ENCODE measurements around the gene LARP1.
"Not testable (repeated sequence)": the region's sequence is repeated elsewhere in the genome, so short reads cannot be mapped to it uniquely, and the experiment has no call there.

LARP1 gene

DNA sequence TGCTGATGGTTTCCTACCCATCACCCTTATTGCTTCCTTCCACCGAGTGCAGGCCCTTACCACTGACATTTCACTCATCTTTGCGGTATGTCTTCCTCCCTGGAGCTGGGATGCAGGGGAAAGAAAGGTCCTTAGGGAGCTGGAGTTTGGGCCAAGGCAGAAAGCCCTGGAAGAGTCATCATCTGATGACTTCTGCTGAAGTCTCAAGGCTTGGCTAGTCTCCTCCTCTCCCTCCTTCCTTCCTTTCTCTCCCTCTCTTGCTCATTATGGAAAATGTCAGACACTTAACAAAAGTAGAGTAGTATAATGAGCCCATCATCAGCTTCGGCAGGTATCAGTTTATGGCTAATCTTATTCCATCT, 40.0 kb downstream of the LARP1 start:
- no peak for DNase-seq

DNA sequence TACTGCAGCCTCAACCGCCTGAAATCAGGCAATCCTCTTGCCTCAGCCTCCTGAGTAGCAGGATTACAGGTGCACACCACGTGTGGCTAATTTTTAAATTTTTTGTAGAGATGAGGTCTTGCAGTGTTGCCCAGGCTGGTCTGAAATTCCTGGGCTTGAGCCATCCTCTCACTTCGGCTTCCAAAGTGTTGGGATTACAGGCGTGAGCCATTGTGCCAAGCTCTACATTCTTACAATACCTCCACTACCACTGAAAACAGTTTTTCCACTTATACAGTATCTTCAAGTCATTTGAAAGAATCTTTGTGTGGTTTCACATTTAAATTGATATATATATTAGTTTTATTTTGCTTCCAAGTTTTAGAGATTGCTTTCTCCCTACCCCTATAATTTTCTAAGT, 42.6 kb downstream of the LARP1 start:
- DNase-seq: no peak

DNA sequence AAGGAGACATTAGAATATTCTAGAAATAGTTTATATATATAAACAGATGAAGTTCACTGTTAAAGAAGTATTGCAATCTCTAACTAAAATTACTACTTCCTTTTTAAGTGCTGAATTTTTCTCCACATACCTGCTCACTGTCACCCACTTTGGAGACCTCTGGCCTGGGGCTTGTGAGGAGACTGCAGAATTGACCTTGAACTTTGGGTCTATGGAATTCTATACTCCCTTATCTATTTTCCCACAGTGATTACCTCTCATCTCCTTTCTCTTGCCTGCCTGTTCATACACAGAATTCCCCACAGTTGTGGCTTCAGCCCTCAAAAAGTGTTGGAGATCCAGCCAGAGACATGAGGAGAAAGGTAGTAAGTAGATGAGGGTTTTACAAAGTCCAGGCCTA, 45.4 kb downstream of the LARP1 start:
- no peak for DNase-seq

DNA sequence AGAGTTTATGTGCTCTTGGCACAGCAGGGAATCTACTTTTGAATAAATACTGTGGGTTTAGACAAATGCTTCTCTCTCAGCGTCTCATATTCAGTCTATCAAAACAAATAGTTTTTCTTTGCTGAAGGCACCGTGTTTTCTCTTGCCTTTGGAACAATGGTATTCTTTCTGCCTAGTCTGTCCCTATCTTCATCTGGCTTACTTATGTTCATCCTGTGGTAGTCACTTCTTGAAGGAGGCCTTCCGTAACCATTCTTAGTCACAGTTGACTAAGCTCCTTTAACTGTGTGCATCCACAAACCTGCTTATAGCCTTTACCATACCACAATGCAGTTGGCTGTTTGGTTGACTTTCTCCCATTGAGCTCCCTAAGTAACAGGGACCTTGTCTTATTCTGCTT, 45.9 kb downstream of the LARP1 start:
- no peak for DNase-seq

DNA sequence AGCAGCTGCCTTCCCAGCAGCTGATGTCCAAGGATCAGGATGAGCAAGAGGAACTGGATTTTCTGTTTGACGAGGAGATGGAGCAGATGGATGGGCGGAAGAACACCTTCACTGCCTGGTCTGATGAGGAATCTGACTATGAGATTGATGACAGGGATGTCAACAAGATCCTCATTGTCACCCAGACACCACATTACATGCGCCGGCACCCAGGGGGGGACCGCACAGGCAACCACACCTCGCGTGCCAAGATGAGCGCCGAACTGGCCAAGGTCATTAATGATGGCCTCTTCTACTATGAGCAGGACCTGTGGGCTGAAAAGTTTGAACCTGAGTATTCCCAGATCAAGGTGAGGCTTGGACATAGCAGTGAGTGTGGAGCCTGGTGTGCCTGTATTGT, 46.9 kb downstream of the LARP1 start:
- no peak for DNase-seq

DNA sequence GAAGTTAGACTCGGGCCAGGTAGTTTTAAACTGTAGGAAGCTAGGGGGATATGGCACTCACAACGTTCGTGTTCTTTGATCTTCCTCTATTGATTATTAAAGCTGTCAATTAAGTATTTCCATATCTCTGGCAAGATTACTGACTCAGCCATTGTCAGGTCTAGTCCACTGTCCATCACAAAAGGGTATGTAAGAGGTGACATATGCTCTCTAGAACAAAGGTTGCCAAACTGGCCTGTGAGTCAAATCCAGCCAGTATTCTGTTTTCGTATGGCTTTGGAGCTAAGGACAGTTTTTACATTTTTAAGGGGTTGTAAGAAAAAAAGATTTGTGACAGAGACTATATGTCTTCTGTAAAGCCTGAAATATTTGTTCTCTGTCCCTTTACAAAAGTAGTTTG, 51.0 kb downstream of the LARP1 start:
- no peak for DNase-seq

DNA sequence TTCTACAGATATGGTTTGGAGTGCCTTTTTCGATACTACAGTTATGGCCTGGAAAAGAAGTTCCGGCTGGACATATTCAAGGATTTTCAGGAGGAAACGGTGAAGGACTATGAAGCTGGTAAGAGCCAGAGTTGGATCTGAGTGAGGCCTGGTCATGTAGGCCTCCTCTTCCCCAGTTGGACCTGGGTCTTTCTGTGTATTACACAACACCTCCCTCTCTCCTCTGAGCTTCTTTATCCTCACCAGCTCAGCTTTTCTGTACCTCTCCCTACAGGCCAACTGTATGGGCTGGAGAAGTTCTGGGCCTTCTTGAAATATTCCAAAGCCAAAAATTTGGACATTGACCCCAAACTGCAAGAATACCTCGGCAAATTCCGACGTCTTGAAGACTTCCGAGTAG, 56.1 kb downstream of the LARP1 start:
- DNase-seq: no peak

DNA sequence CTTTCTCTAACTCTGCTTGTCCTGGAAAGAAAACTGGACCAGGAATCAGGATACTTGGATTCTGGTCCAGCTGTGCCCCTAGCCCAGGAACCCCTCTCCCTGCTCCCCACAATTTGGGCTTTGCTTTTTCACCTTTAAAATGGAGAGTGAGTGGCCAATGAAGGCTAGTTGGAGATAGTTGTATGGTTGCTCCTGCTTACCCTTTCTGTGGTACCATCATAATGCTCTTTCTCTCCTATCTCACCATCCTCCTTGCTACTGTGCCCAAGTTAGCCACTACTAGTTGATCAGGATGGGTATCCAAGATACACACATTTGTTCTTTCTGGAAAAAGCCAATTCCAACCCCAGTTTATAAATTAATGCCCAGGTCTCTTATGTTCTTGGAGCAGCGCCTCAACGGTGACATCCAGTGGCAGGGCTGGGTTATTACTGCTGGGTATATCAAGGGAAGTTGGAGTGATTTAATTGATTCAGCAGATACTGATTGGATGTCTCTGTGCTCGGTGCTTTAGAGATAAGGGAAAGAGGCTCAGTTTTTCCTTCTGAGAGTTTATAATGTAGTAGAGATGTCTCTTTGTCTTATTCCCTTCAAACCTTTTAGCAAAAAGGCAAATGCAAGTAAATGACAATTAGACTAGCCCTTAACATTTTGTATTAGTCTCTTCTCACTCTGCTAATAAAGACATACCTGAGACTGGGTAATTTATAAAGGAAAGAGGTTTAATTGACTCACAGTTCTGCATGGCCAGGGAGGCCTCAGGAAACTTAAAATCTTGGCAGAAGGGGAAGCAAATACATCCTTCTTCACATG, 56.7 kb downstream of the LARP1 start:
- DNase-seq: peak; percentile 9 to 65 (median 16)

DNA sequence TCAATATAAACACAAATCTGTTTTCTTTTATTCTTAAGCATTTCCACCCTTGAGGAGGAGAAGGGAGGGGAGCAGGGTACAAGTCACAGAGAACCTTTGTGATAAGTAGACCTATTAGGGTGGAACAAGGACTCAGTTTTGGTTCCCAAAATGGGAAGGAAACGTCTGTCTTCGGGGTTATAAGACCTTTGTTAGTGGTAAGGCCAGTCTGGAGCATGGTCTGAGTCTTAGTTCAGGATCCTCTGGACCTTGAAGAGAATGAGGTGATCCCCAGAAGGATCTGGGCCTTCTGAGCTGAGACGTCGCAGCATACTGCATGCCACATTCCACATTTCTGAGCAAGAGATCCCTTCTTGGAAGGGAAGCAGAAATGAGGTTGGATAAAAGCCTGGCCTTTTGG, 58.0 kb downstream of the LARP1 start:
- DNase-seq: no peak

DNA sequence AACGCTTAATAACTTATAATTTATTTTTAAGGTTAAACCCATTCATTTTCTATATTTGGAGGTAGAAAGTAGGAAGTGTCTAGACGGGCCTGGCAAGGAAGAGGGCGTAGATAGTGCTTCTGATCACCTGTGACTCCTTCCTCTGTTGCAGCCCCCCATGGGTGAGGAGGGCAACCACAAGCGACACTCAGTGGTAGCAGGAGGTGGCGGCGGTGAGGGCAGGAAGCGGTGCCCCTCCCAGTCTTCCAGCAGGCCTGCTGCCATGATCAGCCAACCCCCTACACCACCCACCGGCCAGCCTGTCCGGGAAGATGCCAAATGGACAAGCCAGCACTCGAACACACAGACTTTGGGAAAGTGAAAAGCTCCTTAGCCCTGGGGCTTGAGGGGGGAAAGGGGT, 58.6 kb downstream of the LARP1 start:
- DNase-seq: no peak

DNA sequence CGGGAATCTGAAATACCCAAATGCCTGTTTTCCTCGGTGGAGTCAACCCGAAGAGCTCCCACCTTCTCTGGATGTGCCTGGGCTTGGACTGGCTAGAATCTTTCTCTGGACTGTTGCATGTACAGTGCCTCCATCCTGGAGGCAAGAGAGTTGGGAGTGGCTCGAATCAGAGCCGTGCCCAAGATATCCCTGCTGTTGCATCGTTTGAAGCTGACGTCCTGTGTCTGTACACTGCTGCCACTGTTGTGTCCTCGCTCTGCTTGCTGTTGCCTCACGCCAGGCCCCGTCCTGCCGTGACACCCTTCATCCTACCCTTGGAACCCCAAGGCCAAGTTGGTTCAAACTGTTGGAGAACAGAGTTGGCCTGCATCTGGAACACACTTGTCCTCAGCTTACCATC, 59.8 kb downstream of the LARP1 start:
- DNase-seq: no peak

DNA sequence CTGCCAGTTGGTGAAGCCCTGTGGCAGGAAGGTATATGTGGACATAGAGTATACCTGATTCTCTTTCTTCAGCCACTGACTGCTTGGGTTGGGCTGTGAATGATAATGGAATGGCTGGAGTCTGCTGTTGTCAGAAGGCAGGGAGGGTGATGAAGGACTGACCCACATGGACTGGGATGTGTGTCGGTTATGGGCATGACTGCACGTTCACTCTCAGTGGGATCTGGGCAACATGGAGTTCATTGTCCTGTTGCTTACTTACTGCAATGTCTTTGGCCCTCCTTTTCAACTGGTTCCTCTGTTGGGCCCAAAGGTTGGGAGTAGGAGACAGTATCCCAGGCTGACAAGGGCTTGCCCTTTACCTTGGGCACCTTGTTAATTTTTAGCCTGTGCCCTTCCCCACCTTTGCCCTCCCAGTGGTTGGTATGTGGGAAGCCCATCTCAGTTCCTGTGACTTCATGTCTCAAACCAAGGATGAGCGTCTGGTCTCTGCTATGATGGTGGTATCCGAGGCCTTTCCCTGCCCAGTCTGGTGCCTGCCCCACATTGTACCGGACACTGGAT, 60.6 kb downstream of the LARP1 start:
- no peak for DNase-seq

DNA sequence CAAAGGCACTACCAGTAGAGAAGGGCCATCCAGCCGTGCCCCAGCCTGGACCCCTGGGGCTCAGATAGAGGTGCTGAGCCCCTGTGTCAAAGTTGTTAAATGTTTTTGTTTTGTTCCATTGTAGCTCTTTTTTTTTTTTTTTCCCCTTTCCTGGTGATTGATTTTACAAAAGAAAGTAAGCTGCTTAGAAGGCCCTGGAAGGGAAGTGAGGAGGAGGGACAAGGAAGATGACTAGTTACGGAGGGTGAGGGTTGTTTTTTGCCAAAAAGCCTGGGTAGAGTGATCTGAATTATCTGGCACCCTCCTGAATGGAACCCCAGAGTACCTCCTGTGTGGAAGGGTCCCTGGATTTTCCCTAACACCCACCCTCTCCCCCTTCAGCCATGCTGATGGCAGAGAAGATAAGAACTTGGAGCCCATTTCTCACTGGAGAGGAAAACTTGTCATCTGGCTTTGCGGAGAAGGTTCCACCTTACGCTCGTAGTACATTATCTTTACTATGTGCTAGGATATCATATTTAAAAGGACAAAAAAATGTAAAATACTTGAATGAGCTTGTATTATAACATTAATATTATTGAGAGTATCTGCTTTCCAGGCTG, 61.8 kb downstream of the LARP1 start:
- DNase-seq: no peak

DNA sequence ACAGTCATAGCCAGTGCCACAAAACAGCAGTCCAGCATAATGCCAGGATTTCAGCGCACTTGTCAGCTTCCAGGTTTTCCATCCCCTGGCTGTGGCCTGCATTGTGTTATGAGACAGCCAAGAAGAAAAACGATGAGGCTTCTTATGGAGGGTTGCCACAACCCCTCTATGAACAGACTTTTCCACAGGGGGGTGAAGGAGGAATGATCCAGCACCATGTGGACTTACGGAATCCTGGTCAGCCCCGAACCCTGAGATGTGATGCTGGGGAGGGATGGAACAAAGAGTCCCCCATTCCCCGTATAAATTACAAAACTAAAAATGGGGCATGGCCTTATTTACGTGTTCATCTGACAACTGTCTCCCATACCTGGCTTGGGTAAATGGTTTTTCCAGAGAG, 62.6 kb downstream of the LARP1 start:
- DNase-seq: no peak

DNA sequence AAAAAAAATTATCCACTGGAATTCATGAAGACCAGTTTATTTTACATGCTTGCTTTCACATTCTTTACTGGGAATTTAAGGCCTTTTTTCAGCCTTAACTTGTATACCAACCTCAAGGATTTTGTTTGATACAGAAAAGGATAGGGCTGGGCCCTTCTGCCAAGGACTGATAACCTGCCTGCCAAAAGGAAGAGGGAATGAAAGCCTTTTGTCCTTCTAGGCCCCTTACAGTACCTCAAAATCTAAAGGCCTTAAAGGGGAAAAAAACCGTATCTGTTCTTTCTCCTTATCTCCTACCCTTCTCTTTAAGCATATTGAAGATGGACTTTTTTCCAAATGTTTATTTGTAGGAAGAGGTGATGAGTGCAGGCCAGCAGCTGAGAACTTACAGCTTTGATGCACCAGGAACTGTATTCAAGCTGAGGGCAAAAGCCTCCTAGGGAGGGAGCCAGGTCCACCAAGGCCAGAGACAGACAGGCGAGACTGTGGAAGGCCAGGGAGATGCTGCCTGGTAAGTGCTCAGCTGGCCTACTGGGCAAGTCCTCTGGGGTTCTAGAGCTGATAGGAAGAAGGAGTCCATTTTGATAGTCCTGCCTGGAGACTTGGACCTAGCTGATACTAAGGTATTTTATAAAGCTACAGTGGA, 63.4 kb downstream of the LARP1 start:
- no peak for DNase-seq

DNA sequence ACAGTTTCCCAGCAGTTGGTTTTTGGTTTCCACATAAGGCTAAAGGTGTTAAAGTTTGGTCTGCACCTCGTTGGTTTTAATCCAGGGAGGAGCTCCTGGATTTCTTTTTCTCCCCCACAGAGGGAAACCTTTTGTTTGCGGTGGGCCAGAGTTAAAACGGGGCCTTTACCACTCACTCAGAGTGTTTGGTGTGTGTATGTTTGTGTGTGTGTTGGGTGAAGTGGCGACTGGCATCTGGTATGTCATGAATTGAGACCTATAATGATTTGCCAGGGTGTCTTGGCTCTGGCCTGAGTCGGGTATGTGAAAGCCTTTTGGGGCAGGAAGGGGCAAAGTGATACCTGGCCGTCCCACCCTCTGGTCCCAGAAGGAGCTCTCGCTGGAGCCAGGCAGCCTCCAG, 64.4 kb downstream of the LARP1 start:
- DNase-seq: no peak

DNA sequence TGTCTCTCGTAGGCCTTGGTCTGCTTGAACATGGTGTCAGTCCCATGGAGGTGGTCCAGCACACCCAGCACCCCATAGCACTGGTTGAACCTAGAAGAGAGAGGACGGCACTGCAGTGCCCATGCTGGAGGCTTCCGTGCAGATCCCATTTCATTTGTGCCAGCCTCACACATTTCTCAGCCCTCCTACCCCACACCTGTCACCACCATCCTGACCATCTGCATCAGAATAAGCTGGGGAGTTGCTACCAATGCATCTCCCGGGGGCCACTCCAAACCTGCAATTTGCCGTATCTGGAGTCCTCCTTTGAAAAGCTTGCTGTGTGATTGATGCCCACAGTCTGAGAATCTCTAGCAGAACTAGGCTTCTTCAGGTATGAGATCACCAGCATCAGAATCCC, 65.2 kb downstream of the LARP1 start:
- no peak for DNase-seq

DNA sequence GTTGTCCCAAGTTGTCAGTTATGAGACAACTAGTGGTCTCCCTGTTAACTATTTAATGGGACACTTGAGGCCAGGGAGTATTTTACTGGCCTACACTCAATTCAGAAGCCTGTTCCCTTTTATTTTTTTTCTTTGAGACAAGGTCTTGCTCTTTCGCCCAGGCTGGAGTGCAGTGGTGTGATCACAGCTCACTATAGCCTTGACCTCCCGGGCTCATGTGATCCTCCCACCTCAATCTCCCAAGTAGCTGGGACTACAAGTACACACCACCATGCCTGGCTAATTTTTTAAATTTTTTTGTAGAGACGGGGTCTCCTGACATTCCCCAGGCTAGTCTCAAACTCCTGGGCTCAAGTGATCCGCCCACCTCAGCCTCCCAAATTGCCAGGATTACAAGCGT, 67.7 kb downstream of the LARP1 start:
- not testable (repeated sequence) for DNase-seq

DNA sequence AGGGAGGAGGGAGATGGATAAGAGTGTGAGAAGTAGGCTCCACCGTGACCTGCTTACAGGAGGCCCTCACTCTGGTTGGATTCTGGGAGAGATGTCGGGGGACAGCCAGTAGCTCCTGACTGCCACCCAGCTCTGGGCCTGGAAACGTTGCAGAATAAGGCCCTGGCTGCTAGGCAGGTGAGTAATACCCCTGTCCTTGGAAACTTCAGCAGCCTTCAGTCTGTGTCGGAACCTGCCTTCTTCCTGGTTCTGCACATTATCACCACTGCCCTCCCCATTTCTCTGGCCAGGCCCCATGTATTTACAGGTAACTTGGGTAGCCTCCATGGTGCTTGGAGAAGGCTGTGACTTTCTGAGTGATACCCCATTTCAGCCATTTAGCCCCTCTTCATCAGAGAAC, 68.4 kb downstream of the LARP1 start:
- DNase-seq: no peak

DNA sequence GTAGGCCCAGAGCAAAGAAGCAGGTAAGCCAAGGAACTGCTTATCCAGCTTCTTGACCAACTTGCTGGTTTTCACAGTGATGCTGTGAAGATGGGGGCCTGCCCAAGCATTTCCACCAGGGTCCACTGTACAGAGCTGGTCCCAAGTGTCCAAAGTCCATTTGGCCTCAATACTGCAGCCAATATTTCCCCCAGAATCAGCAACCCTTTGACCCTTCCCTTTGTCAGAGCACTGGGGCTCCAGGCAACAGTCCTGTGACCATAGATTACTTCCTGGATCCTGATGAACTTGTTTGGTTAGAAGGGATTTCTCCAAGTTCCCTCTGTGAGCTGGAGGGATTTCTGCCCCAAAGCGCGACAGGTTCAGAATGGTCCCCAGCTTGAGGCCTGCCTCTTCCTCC, 68.9 kb downstream of the LARP1 start:
- no peak for DNase-seq

DNA sequence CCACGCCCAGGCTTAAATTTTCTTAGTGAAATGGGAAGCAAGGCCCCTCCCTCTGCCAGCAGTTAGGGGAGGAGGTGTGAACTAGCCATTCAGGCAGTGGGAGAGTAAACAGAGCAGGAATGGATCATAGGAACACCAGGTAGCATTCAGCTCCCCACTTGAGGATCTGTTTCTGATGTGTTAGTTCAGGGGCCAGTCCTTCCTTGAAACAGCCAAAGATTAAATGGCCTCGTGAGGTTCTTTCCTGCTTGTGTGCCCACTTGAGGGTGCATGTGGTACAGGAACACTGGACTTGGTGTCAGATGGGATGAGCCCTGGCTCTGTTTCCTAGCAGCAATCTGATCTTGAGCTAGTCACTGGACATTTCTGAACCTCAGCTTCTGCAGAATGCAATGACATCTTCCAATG, 74.0 kb downstream of the LARP1 start:
- DNase-seq: peak in 1 of 3 experiments; percentile 48

DNA sequence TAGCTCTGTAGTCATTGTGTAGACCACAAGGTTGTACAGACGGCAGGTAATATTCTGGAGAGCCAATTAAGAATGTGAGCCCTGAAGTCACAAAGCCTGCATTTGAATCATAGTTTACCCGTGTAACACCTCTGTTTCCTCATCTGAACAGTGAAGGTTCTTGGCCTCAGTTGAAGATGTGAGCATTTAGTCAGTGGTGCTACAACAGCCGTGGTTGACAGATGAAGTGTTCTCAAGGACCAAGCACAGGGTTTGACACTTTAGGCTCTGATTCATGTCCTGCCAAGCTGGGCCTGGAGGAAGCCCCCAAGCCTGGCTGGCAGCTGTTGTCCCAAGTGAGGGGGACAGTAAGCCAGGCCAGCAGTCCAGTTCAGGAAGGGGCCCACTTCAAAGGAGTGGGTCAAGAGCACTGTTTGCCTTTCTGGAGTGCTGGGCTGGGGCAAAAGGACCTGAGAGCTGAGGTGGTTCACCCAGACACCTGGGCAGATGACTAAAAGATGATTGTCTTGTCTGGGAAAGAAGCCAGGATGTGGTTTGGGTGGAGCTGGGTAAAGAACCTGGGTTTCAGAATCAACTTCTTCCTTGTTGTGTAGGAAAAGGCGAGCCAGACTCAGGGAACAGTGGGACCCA, 74.5 kb downstream of the LARP1 start:
- peak in 1 of 3 experiments; percentile 38 for DNase-seq

DNA sequence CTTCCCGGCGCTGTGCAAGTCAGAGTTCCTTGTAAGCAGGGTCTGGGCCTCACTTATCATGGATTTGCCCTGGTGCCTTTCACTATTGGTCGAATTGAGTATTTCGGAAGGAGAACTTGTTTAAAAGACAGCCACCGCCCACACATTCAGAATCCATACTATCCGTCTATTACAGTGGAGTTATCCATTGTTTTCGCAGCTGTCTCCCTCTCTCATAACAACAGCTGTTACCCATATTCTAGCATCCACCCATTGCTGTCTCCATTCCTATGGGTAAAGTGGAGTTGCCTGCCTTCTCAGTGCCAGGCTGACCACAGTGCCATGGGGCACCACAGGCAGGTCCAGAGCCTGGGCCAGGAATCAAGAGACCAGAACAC, 75.0 kb downstream of the LARP1 start:
- no peak for DNase-seq

DNA sequence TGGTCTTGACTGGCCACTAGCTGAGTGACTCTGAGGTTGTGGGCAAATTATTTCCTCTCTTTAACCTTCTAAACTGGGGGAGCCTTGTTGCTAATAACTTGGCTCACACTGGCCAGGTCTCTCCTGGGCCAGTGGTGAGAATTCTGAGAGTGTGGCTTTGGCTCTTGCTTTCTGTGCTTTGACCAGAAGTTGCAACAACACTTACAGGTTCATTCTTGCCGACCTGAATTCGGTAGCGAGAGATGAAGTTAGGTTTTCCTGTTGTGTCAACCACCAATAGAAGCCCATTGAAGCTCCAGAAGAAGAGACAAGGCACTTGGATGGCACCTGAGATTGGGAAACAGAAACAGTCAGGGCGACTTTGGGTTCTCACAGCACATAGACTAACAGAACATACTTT, 75.4 kb downstream of the LARP1 start:
- DNase-seq: no peak

Data from NCI-H1417 (cell line).